GM19395 (cell line): ENCODE data around the gene SLC12A5.

ENCODE experiments used
- ATAC-seq: cut with Tn5 transposase; IDR thresholded peaks from one replicate; pipeline ENCODE4 v1.9.1; 2021; ENCODE audit warnings: mild to moderate bottlenecking, moderate library complexity; ENCODE audit not compliant: unreplicated experiment

SLC12A5 gene

GRCh38 chr20:46006022-46006705, 22.9 kb upstream of the SLC12A5 start:
- no peak for ATAC-seq

GRCh38 chr20:46006964-46007363, 22.1 kb upstream of the SLC12A5 start:
- no peak for ATAC-seq

DNA sequence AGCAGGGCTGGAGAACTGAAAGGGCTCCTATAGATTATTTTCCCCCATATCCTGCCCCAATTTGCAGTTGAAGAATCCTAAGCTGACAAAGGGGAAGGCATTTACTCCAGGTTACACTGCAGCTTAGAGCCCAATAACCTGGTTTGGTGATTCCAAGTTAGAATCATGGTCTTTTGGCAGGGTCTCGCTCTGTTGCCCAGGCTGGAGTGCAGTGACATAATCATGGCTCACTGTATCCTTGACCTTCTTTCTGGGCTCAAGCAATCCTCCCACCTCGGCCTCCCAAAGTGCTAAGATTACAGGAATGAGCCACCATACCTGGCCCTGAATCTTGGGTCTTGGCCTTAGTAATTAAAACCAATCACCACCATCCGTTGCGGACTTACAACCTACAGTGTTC, 21.3 kb upstream of the SLC12A5 start:
- ATAC-seq: no peak

DNA sequence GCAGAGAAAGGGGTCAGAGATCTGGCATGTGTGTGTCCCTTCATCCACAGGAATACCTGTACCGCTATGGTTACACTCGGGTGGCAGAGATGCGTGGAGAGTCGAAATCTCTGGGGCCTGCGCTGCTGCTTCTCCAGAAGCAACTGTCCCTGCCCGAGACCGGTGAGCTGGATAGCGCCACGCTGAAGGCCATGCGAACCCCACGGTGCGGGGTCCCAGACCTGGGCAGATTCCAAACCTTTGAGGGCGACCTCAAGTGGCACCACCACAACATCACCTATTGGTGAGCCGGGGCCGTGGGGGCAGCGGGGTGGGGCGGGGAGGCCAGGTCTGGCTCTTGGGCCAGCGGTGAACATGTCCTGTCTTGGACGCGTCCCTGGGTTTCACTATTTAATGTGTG, 19.2 kb upstream of the SLC12A5 start:
- no peak for ATAC-seq

- no peak for ATAC-seq
These were observed 18.3 kb upstream of the SLC12A5 start for GRCh38 chr20:46010491-46011391.

DNA sequence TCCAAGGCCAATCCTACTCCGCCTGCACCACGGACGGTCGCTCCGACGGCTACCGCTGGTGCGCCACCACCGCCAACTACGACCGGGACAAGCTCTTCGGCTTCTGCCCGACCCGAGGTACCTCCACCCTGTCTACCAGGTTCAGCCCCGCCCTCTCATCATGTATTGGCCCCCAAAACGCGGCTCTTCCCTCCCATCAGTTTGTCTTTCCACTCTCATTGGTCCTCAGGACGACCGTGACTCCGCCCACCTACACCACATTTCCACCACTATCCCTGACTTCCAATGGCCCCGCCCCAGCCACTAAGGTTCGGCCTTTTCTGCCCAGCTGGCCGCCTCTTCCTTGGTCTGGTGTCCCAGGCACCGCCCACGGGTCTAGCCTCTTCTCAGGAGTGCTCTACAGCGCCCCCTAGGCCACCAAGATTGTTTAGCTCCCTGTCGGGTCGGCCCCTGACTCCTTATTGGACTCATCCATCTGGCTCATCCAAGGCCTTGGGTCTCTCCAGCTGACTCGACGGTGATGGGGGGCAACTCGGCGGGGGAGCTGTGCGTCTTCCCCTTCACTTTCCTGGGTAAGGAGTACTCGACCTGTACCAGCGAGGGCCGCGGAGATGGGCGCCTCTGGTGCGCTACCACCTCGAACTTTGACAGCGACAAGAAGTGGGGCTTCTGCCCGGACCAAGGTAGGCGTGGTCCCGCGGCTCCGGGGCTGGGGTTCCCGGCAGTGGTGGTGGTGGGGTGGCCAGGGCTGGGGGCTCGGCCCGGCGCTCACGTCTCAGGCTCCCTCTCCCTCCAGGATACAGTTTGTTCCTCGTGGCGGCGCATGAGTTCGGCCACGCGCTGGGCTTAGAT, 17.2 kb upstream of the SLC12A5 start:
- no peak for ATAC-seq

DNA sequence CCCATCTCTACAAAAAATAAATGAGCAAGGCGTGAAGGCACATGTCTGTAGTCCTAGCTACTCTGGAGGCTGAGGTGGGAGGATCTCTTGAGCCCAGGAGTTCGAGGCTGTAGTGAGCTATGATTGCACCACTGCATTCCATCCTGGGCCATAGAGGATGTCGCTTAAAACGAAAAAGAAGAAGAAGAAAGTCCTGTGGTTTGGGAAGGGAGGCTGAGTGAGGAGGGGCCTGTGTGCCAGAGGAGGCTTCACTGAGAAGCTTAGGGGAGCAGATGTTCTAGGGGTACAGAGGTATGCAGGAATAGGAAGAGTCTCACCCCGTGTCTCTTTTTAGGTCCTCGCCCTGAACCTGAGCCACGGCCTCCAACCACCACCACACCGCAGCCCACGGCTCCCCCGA, 16.1 kb upstream of the SLC12A5 start:
- ATAC-seq: no peak

DNA sequence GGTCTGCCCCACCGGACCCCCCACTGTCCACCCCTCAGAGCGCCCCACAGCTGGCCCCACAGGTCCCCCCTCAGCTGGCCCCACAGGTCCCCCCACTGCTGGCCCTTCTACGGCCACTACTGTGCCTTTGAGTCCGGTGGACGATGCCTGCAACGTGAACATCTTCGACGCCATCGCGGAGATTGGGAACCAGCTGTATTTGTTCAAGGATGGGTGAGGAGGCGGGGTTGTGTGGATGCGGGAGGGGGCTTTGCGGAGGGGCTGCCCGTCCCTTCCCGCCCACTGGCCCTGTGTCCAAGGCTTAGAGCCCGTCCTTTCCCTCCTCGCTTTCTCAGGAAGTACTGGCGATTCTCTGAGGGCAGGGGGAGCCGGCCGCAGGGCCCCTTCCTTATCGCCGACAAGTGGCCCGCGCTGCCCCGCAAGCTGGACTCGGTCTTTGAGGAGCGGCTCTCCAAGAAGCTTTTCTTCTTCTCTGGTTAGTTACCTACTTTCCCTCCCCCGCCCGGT, 15.6 kb upstream of the SLC12A5 start:
- no peak for ATAC-seq

GRCh38 chr20:46013829-46014516, 15.0 kb upstream of the SLC12A5 start:
- ATAC-seq: no peak

GRCh38 chr20:46014517-46015396, 14.3 kb upstream of the SLC12A5 start:
- no peak for ATAC-seq

GRCh38 chr20:46017272-46017671, 11.7 kb upstream of the SLC12A5 start:
- ATAC-seq: no peak

GRCh38 chr20:46018112-46018511, 10.9 kb upstream of the SLC12A5 start:
- no peak for ATAC-seq

GRCh38 chr20:46018611-46019010, 10.4 kb upstream of the SLC12A5 start:
- ATAC-seq: no peak

- ATAC-seq: no peak
These were observed 8.5 kb upstream of the SLC12A5 start for GRCh38 chr20:46020555-46020954.

DNA sequence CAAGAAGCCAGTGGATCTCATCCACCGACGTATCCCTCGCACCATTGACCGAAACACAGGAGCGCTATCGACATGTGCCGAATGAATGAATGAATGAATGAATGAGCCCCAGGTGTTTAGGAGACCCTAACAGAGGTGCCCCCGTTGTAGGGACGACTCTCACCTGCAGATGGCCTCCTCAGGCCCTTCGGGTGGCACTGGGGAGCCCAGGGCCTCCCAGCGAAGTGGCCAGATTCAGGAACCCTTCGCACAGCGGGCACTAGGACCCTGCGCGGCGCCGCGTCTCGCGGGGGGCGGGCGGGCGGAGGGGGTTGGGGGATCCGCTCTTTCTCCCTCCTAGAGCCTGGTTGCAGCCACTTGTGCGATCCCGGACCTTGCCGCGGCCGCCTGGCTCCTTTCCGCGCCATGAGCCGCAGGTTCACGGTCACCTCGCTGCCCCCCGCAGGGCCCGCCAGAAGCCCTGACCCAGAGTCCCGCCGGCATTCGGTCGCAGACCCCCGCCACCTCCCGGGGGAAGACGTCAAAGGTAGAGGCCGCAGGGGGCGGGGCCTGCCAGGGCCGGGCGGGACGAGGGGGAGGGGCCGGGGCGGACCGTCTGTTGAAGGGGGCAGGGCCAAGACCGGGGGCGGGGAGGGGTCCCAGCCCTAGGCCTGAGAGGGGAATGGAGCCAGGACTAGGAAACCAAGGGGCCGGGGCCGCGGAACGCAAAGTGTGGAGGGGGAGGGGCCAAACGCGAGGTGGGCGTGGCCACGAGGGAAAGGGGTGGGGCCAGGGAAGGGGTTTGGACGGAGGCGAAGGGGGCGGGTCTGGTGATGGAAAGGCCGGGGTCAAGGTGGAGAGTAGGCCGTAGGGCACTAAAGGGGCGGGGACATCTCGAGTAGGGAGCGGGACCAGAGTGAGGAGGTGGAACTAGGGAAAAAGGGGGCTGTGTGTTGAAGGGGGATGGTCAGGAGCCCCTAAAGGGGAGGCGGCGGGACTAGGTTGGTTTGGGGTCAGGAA, 7.4 kb upstream of the SLC12A5 start:
- no peak for ATAC-seq

GRCh38 chr20:46022411-46023147, 6.4 kb upstream of the SLC12A5 start:
- no peak for ATAC-seq

DNA sequence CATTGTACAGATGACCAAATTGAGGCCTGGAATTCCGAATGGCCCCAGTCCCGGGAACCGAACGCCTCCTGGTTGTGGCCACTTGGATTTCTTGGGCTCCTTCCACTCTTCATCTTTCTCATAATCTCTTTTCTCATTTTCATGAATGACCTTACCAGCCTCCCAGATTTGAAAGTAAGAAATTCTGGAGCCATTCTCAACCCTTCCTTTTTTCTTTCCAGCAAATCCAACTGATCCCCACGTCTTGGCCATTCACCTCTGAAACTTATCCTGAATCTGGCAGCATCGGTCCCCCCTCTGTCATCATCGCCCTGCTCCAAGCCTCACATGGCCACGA, 5.9 kb upstream of the SLC12A5 start:
- ATAC-seq: no peak

DNA sequence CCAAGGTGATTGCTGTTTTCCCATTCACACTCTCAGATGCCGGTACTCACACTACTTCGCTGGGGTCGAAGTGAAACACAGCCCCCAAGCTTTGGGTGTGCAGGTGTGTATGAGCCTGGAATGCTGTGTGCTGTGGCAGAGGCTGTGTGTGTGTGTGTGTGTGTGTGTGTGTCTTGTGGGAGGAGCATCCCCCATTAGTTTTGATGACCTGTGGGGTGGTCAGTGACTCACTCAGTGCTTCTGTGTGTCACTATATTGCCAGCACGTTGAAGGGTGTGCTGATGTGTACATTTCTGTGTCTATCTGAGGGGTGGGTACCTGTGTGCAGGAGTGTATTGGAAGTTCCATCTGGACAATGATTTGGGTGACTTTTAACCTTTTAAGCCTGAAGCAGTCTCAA, 5.0 kb upstream of the SLC12A5 start:
- no peak for ATAC-seq
